Esophagus muscularis mucosa (tissue), 4 donors: ENCODE results near the gene USHBP1. TPM values are rescaled to one million over a fixed set of nuclear protein-coding genes. Genes with fewer than 3 reads are reported as not detected.
A peak's percentile ranks its signal among the peaks of the same experiment; 100 is the strongest.

Experiments
- DNase-seq: peaks from one replicate; pipeline ENCODE4 v3.0.0-alpha.2; 2017; ENCODE audit errors: extremely low spot score
- H3K27ac ChIP-seq, 4 donors: fragments of 200-600 bp; sonication (generic); replicated peaks in 1 of 4; 1 replicate in 3 of 4; 2 replicates in 1 of 4; pipeline ENCODE4 v1.5.1; 2016 to 2019; ENCODE audit warnings: mild to moderate bottlenecking in 1 of 4
- H3K27me3 ChIP-seq, 4 donors: fragments of 200-600 bp; sonication (generic); one replicate each; pipeline versions ENCODE4 v1.5.1 to v1.6.0; 2016 to 2019
- H3K36me3 ChIP-seq, 4 donors: fragments of 200-600 bp; sonication (generic); one replicate each; pipeline ENCODE4 v1.5.1; 2016 to 2019
- H3K4me1 ChIP-seq, 4 donors: fragments of 200-600 bp; sonication (generic); one replicate each; pipeline ENCODE4 v1.5.1; 2016 to 2019
- H3K4me3 ChIP-seq, 4 donors: fragments of 200-600 bp; sonication (generic); 1 replicate in 2 of 4; 2 replicates in 2 of 4; pipeline ENCODE4 v1.5.1; 2016 to 2019; ENCODE audit warnings: mild to moderate bottlenecking in 4 of 4, moderate library complexity in 1 of 4
- H3K9me3 ChIP-seq, 4 donors: fragments of 200-600 bp; sonication (generic); 1 replicate in 3 of 4; 2 replicates in 1 of 4; pipeline ENCODE4 v1.5.1; 2016 to 2019
- CTCF ChIP-seq, 3 experiments: fragments of 200-600 bp in 2 of 3; fragments of 450-650 bp in 1 of 3; sonication (generic) in 2 of 3; IDR thresholded peaks; one replicate each; pipeline ENCODE4 v1.5.1; 2017 to 2019; ENCODE audit warnings: antibody characterized with exemption in 3 of 3, mild to moderate bottlenecking in 2 of 3, moderate library complexity in 1 of 3
- EP300 ChIP-seq: sonication (generic); formaldehyde crosslinking; IDR thresholded peaks from one replicate; pipeline ENCODE4 v1.6.1; 2017; ENCODE audit warnings: antibody characterized with exemption
- POLR2A ChIP-seq: fragments of 450-650 bp; IDR thresholded peaks from one replicate; pipeline ENCODE4 v1.6.1; 2017; ENCODE audit warnings: antibody characterized with exemption, moderate library complexity, mild to moderate bottlenecking, low read depth
- POLR2AphosphoS5 ChIP-seq, 2 donors: sonication (generic); formaldehyde crosslinking; IDR thresholded peaks; one replicate each; pipeline ENCODE4 v1.6.1; 2017; ENCODE audit warnings: antibody characterized with exemption in 2 of 2
- WGBS: methylation state at CpG from one replicate; pipeline ENCODE4 v1.1.5; 2018; 5-methylcytosine and 5-hydroxymethylcytosine counted together
- intact Hi-C: fragments of 100-400 bp; cut with DNase I; formaldehyde crosslinking; loops from one replicate; pipeline ENCODE4 v1.15.1; 2023
- total RNA-seq, 4 donors: library from RNA; depleted of rRNA; stranded (reverse); fragments of >200 nt; gene quantifications; one replicate each; pipeline versions ENCODE4 v1.1.0 to v1.2.1, GENCODE V29; 2016

The USHBP1 gene
- total RNA-seq, 4 donors from 2014 or later, result 2.2 to 12.0 (median 6.3) TPM

- H3K27me3 ChIP-seq, result no peaks in the 10 kb centered on the region
- H3K4me3 ChIP-seq, result no peak overlapping the region
- peaks cover 12 to 17% (median 14%) of the 10 kb centered on the region in 4 donors for H3K4me1 ChIP-seq
- H3K9me3 ChIP-seq, result no peaks in the 10 kb centered on the region
- DNase-seq, result no peak
- TF ChIP-seq POLR2A, result no peak
- TF ChIP-seq CTCF (IDR thresholded peaks at IDR 0.05), result no peak
- no peak for TF ChIP-seq POLR2AphosphoS5 (IDR thresholded peaks at IDR 0.05)
- no peak for TF ChIP-seq EP300
- H3K27ac ChIP-seq, result no peak overlapping the region
- peaks cover 40 to 53% (median 49%) of the 10 kb centered on the region in 4 donors for H3K36me3 ChIP-seq
- WGBS, result 93% methylated on average over 13 of the region's 13 CpGs
- intact Hi-C loops, result no loop called here
Measured at GRCh38 chr19:17268754-17269153, 4.2 kb upstream of the USHBP1 start.

- TF ChIP-seq POLR2AphosphoS5 (IDR thresholded peaks at IDR 0.05) (peak; percentile 79 to 87), POLR2A (no peak), EP300 (no peak), CTCF (IDR thresholded peaks at IDR 0.05) (peak in 1 of 3 experiments; percentile 33)
- DNase-seq, result peak; percentile 99
- H3K27me3 ChIP-seq, result no peaks in the 10 kb centered on the region
- H3K9me3 ChIP-seq, result no peaks in the 10 kb centered on the region
- H3K27ac ChIP-seq, result peak within 1 kb of the TSS; percentile 71 to 84 (median 82)
- intact Hi-C loops, result no loop called here
- H3K4me1 ChIP-seq, result peaks cover 12 to 17% (median 14%) of the 10 kb centered on the region in 4 donors
- H3K4me3 ChIP-seq, result peak within 1 kb of the TSS; percentile 73 to 95 (median 75)
- under 1% methylated on average over 27 of the region's 27 CpGs for WGBS
- H3K36me3 ChIP-seq, result peaks cover 26 to 37% (median 34%) of the 10 kb centered on the region in 4 donors
Measured at GRCh38 chr19:17266975-17267788, 2.6 kb upstream of the USHBP1 start, which contains the start of gene BABAM1. BABAM1 (plus strand) TSS chr19:17267443; CDS start chr19:17268807, 1,364 bp downstream.

GRCh38 chr19:17266589-17266974, 2.0 kb upstream of the USHBP1 start:
- no peak for DNase-seq
- intact Hi-C loops, result no loop called here
- Histone ChIP-seq H3K27ac (peak overlapping the region; percentile 71 to 84 (median 82)), H3K4me1 (peaks cover 12 to 17% (median 14%) of the 10 kb centered on the region in 4 donors), H3K9me3 (no peaks in the 10 kb centered on the region), H3K4me3 (peak overlapping the region in 2 of 4 donors; percentile 73 to 95), H3K27me3 (no peaks in the 10 kb centered on the region), H3K36me3 (peaks cover 20 to 31% (median 29%) of the 10 kb centered on the region in 4 donors)
- TF ChIP-seq EP300 (no peak), POLR2A (no peak), CTCF (IDR thresholded peaks at IDR 0.05) (no peak), POLR2AphosphoS5 (IDR thresholded peaks at IDR 0.05) (no peak)
- WGBS, result 68% methylated on average over 12 of the region's 12 CpGs

GRCh38 chr19:17266026-17266425, 1.5 kb upstream of the USHBP1 start:
- H3K27ac ChIP-seq, result peak overlapping the region in 2 of 4 donors; percentile 79 to 84
- WGBS, result 92% methylated on average over 7 of the region's 7 CpGs
- no peaks in the 10 kb centered on the region for H3K27me3 ChIP-seq
- intact Hi-C loops, result no loop called here
- H3K4me3 ChIP-seq, result no peak overlapping the region
- H3K4me1 ChIP-seq, result peaks cover 12 to 17% (median 14%) of the 10 kb centered on the region in 4 donors
- no peak for DNase-seq
- no peaks in the 10 kb centered on the region for H3K9me3 ChIP-seq
- peaks cover 17 to 26% (median 23%) of the 10 kb centered on the region in 4 donors for H3K36me3 ChIP-seq
- TF ChIP-seq EP300 (no peak), POLR2AphosphoS5 (IDR thresholded peaks at IDR 0.05) (no peak), CTCF (IDR thresholded peaks at IDR 0.05) (no peak), POLR2A (no peak)
